Sigmoid colon (tissue), 7 donors: ENCODE measurements around the gene USP50. TPM values are rescaled to one million over a fixed set of nuclear protein-coding genes. Genes with fewer than 3 reads are reported as not detected.

Source experiments
- DNase-seq: peaks from one replicate; pipeline ENCODE4 v3.0.0-alpha.2; 2019
- H3K27ac ChIP-seq, 4 donors: fragments of 200-600 bp; sonication (generic); one replicate each; pipeline ENCODE4 v1.5.1; 2016 to 2019; ENCODE audit warnings: mild to moderate bottlenecking in 1 of 4
- H3K27me3 ChIP-seq, 3 donors: fragments of 200-600 bp; sonication (generic); one replicate each; pipeline ENCODE4 v1.5.1; 2019; ENCODE audit warnings: mild to moderate bottlenecking in 1 of 3
- H3K36me3 ChIP-seq, 4 donors: fragments of 200-600 bp; sonication (generic); one replicate each; pipeline ENCODE4 v1.5.1; 2016 to 2019
- H3K4me1 ChIP-seq, 4 donors: fragments of 200-600 bp; sonication (generic); one replicate each; pipeline ENCODE4 v1.5.1; 2017 to 2019
- H3K4me3 ChIP-seq, 4 donors: fragments of 200-600 bp; sonication (generic); one replicate each; pipeline ENCODE4 v1.5.1; 2017 to 2019; ENCODE audit warnings: mild to moderate bottlenecking in 2 of 4, moderate library complexity in 1 of 4
- H3K9me3 ChIP-seq, 4 donors: fragments of 200-600 bp in 3 of 4; sonication (generic) in 3 of 4; one replicate each; pipeline versions ENCODE4 v1.5.1 to v1.6.1; 2013 to 2019
- CTCF ChIP-seq, 4 experiments: fragments of 450-650 bp in 3 of 4; fragments of 200-600 bp in 1 of 4; IDR thresholded peaks; one replicate each; pipeline ENCODE4 v1.5.1; 2016 to 2019; ENCODE audit warnings: antibody characterized with exemption in 4 of 4, mild to moderate bottlenecking in 3 of 4, moderate library complexity in 2 of 4
- EP300 ChIP-seq, 4 donors: sonication (generic); formaldehyde crosslinking; IDR thresholded peaks; one replicate each; pipeline ENCODE4 v1.6.1; 2017; ENCODE audit warnings: antibody characterized with exemption in 4 of 4
- POLR2A ChIP-seq, 2 donors: fragments of 450-650 bp; IDR thresholded peaks; one replicate each; pipeline ENCODE4 v1.6.1; 2016; ENCODE audit warnings: antibody characterized with exemption in 2 of 2, mild to moderate bottlenecking in 2 of 2, moderate library complexity in 2 of 2
- POLR2AphosphoS5 ChIP-seq, 4 donors: sonication (generic); formaldehyde crosslinking; IDR thresholded peaks; one replicate each; pipeline ENCODE4 v1.6.1; 2017; ENCODE audit warnings: antibody characterized with exemption in 4 of 4
- WGBS, 2 donors: extraction: QIAGEN DNeasy Blood & Tissue Kit; methylation state at CpG; one replicate each; pipeline ENCODE4 v1.1.7; 2013; 5-methylcytosine and 5-hydroxymethylcytosine counted together
- intact Hi-C: fragments of 100-400 bp; cut with DNase I; formaldehyde crosslinking; loops from one replicate; pipeline ENCODE4 v1.15.1; 2023
- polyA plus RNA-seq, 3 donors: library from polyadenylated mRNA; stranded (reverse); fragments of 200-250 nt; gene quantifications; one replicate each; pipeline ENCODE4 v1.2.3, GENCODE V29; 2013
- total RNA-seq, 4 donors: library from RNA; depleted of rRNA; stranded (reverse); fragments of >200 nt; gene quantifications; one replicate each; pipeline ENCODE4 v1.1.0, GENCODE V29; 2016
- donor health status: healthy with polysubstance abuse.
- donor health status: Bipolar disorder and iron deficiency.
- donor health status: healthy.

The USP50 gene
- total RNA-seq (not detected), polyA plus RNA-seq (not detected)

DNA sequence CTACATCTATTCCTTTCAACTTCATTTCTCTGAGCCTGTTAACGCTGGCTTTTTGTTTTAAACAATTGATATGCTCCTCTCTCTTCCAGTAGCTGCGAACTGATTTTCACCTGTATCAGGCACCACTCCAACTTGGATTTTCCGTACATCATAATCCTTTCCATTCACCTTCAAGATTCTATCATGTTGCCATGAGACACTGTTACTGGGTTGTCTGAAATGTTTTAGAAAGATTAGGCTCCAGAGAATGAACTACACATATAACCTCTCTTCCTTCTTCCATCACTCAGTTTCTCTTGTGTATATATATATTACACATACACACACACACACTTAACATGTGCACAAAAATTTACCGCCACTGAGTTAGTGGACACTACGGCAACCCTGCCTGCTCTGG lies at the start of gene USP50:
USP50 (minus strand) TSS at position 101 of the 400 bp plus-strand sequence. CDS start 141 bp downstream, outside the sequence.
- Histone ChIP-seq H3K9me3 (no peaks in the 10 kb centered on the region), H3K4me3 (no peak within 1 kb of the TSS), H3K4me1 (no peaks in the 10 kb centered on the region), H3K36me3 (no peaks in the 10 kb centered on the region), H3K27ac (no peak within 1 kb of the TSS), H3K27me3 (no peaks in the 10 kb centered on the region)
- TF ChIP-seq POLR2AphosphoS5 (IDR thresholded peaks at IDR 0.05), result no peak
- no peak for TF ChIP-seq CTCF (IDR thresholded peaks at IDR 0.05)
- no peak for TF ChIP-seq EP300 (IDR thresholded peaks at IDR 0.05)
- no peak for TF ChIP-seq POLR2A (IDR thresholded peaks at IDR 0.05)
- DNase-seq, result no peak
- 90 to 94% methylated on average over 5 of the region's 5 CpGs for WGBS, 2 donors
- intact Hi-C loops, result no loop called here

DNA sequence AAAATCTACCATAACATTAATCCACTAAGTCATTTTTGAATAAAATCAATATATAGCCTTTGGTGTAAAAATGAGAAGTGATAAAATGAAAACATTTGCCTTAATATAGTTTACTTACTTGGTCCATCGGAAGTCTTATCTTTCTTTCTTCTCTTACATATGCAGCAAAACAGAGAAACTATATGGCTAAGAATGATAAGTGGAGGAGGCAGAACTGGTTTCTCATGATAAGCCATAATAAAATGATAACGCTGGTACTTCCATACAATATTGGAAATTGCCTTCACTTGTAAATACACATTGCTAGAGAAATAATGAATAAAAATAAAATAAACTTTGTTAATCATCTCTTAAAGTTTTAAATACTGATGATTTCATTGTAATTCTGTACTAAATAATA lies 47.8 kb upstream of the USP50 start:
- intact Hi-C loops, result no loop called here
- Histone ChIP-seq H3K4me3 (no peak overlapping the region), H3K27ac (no peak overlapping the region), H3K4me1 (no peaks in the 10 kb centered on the region), H3K9me3 (no peaks in the 10 kb centered on the region), H3K27me3 (no peaks in the 10 kb centered on the region), H3K36me3 (peaks cover 15 to 96% (median 26%) of the 10 kb centered on the region in 4 donors)
- DNase-seq, result no peak
- 76 to 88% methylated on average over 2 of the region's 2 CpGs for whole genome bisulfite sequencing, 2 donors
- TF ChIP-seq EP300 (IDR thresholded peaks at IDR 0.05) (no peak), POLR2AphosphoS5 (IDR thresholded peaks at IDR 0.05) (no peak), POLR2A (IDR thresholded peaks at IDR 0.05) (no peak), CTCF (IDR thresholded peaks at IDR 0.05) (no peak)

GRCh38 chr15:50593761-50594160 lies 47.3 kb upstream of the USP50 start:
- Histone ChIP-seq H3K27ac (no peak overlapping the region), H3K4me3 (no peak overlapping the region), H3K27me3 (no peaks in the 10 kb centered on the region), H3K36me3 (peaks cover 15 to 98% (median 29%) of the 10 kb centered on the region in 4 donors), H3K4me1 (no peaks in the 10 kb centered on the region), H3K9me3 (no peaks in the 10 kb centered on the region)
- DNase-seq, result no peak
- TF ChIP-seq EP300 (IDR thresholded peaks at IDR 0.05) (no peak), CTCF (IDR thresholded peaks at IDR 0.05) (no peak), POLR2AphosphoS5 (IDR thresholded peaks at IDR 0.05) (no peak), POLR2A (IDR thresholded peaks at IDR 0.05) (no peak)
- intact Hi-C loops, result no loop called here
- 90 to 92% methylated on average over 3 of the region's 3 CpGs for WGBS, 2 donors

- H3K4me3 ChIP-seq, result no peak overlapping the region
- TF ChIP-seq CTCF (IDR thresholded peaks at IDR 0.05) (no peak), POLR2AphosphoS5 (IDR thresholded peaks at IDR 0.05) (no peak), POLR2A (IDR thresholded peaks at IDR 0.05) (no peak), EP300 (IDR thresholded peaks at IDR 0.05) (no peak)
- WGBS, 2 donors, result 94 to 97% methylated on average over 1 of the region's 1 CpG
- H3K27me3 ChIP-seq, result no peaks in the 10 kb centered on the region
- H3K27ac ChIP-seq, result no peak overlapping the region
- no peaks in the 10 kb centered on the region for H3K9me3 ChIP-seq
- H3K36me3 ChIP-seq, result peaks cover 16 to 99% (median 36%) of the 10 kb centered on the region in 4 donors
- intact Hi-C loops, result no loop called here
- no peaks in the 10 kb centered on the region for H3K4me1 ChIP-seq
- no peak for DNase-seq
Observed at GRCh38 chr15:50590288-50590687, 43.8 kb upstream of the USP50 start.

DNA sequence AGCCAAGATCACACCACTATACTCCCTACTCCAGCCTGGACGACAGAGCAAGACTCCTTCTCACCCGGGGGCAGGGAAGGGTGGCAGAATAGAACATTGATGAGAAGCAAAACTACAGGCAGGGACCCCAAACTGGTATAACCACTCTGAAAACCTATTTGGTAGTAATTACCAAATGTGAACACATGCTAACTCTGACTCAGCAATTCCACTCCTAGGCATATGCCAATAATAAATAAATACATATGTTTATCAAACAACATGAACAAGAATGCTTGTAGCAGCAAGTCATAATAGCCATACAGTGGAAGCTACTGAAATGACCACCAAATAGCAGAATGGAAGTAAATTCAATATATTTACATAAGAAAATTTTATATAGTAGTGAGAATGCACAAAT lies 31.0 kb upstream of the USP50 start:
- no peak for DNase-seq
- Histone ChIP-seq H3K27me3 (no peaks in the 10 kb centered on the region), H3K4me1 (no peaks in the 10 kb centered on the region), H3K36me3 (peaks cover 6 to 99% (median 42%) of the 10 kb centered on the region in 4 donors), H3K4me3 (no peak overlapping the region), H3K9me3 (no peaks in the 10 kb centered on the region), H3K27ac (no peak overlapping the region)
- intact Hi-C loops, result loop anchor here (10.0 kb wide), 1 partner anchor 93 kb away; no protein-coding TSS in a partner anchor
- WGBS, 2 donors, result 90 to 95% methylated on average over 2 of the region's 2 CpGs
- TF ChIP-seq CTCF (IDR thresholded peaks at IDR 0.05), result no peak
- no peak for TF ChIP-seq POLR2AphosphoS5 (IDR thresholded peaks at IDR 0.05)
- TF ChIP-seq POLR2A (IDR thresholded peaks at IDR 0.05), result no peak
- no peak for TF ChIP-seq EP300 (IDR thresholded peaks at IDR 0.05)
